Effector memory CD4-positive, alpha-beta T cell (primary cell): ENCODE results near the gene GABRR2.

Source experiments
- DNase-seq, 3 donors: peaks; one replicate each; pipeline ENCODE4 v3.0.0-alpha.2; 2020
- H3K27ac ChIP-seq: 2 replicates; pipeline ENCODE4 v1.7.0; 2013; ENCODE audit warnings: mild to moderate bottlenecking, low read length, moderate library complexity; ENCODE audit not compliant: insufficient read depth, poor library complexity, severe bottlenecking
- H3K27me3 ChIP-seq: replicated peaks from 2 replicates; pipeline ENCODE4 v1.7.0; 2013; ENCODE audit warnings: mild to moderate bottlenecking, low read length; ENCODE audit not compliant: insufficient read depth, control insufficient read depth, poor library complexity, severe bottlenecking
- H3K36me3 ChIP-seq: 2 replicates; pipeline ENCODE4 v1.7.0; 2013; ENCODE audit warnings: mild to moderate bottlenecking, low read length, moderate library complexity; ENCODE audit not compliant: control insufficient read depth, insufficient read depth
- H3K4me1 ChIP-seq: 2 replicates; pipeline ENCODE4 v1.7.0; 2013; ENCODE audit warnings: low read length, mild to moderate bottlenecking; ENCODE audit not compliant: control insufficient read depth, insufficient read depth, poor library complexity, severe bottlenecking
- H3K4me3 ChIP-seq: 2 replicates; pipeline ENCODE4 v1.7.0; 2013; ENCODE audit warnings: low read length, low read depth, mild to moderate bottlenecking; ENCODE audit not compliant: insufficient read depth, poor library complexity, severe bottlenecking
- H3K9me3 ChIP-seq: 2 replicates; pipeline ENCODE4 v1.7.0; 2013; ENCODE audit warnings: mild to moderate bottlenecking, low read length, moderate library complexity; ENCODE audit not compliant: control insufficient read depth

The GABRR2 gene

DNA sequence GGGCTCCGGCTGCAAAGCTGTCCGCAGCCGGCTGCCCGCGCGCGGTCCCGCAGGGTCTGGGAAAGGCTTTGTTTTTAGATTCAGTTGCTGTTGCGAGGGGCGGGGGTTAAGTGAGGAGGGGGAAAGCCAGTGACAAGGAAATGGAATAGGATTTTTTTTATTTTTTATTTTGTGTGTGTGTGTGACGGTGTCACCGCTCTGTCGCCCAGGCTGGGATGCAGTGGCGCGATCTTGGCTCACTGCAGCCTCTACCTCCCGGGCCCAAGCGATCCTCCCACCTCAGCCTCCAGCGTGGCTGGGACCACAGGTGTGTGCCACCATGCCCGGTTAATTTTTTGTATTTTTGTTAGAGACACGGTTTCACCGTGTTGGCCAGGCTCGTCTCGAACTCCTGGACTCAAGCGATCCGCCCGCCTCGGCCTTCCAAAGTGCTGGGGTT lies 38.0 kb upstream of the GABRR2 start:
- Histone ChIP-seq H3K9me3 (no peaks in the 10 kb centered on the region), H3K27ac (peak overlapping the region; percentile 86), H3K36me3 (no peaks in the 10 kb centered on the region), H3K27me3 (no peaks in the 10 kb centered on the region), H3K4me3 (peak overlapping the region; percentile 85), H3K4me1 (peaks cover 20% of the 10 kb centered on the region)
- no peak for DNase-seq

DNA sequence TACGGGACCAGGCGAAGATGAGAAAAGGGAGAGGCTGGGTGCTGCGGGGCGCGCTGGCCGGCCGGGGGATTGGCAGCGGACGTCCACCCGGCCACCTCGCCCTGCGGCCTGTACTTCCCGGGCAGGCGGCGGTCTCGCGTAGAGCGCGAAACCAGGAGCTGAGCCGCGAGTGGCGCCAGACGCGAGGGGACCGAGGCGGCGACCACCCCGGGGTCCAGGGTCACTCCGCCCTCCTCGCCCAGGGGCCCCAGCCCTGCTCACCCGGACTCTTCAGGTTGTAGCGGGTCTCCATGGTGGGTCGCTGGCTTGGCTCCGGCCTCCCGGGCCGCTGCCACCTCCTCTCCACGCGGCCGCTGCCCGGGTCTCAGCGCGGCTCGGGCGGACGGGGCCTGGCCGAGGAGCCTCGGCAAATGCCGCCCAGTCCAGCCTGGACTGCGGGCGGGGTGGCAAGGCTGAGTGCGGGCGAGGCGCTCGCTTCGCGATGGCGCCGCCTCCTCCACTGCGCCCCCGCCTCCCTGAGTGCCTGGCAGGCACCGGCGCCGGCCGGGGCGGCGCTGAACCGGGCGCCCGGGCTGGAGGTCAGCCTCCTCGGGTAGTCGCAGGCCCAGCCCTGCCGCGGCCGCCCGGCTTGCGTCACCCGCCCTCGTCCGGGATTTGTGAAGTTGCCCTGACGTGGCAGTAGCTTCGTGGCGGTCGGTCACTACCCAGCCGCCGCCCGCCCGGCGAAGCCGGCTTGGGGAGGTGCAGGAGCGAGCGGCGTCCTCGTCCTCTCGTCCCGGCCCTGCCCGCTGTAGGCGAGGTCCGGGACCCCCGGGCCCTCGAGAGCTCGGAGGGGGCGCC lies 37.4 kb upstream of the GABRR2 start, which contains the start of gene UBE2J1:
Gene UBE2J1 (minus strand): TSS at position 445 of the 840 bp plus-strand sequence. CDS start 153 bp downstream, at position 292.
- Histone ChIP-seq H3K9me3 (no peaks in the 10 kb centered on the region), H3K4me1 (peaks cover 22% of the 10 kb centered on the region), H3K4me3 (peak within 1 kb of the TSS; percentile 85)

GRCh38 chr6:89351671-89352277 lies 36.7 kb upstream of the GABRR2 start:
- Histone ChIP-seq H3K9me3 (no peaks in the 10 kb centered on the region), H3K4me1 (peaks cover 18% of the 10 kb centered on the region), H3K4me3 (peak overlapping the region; percentile 85), H3K36me3 (no peaks in the 10 kb centered on the region), H3K27ac (peak overlapping the region; percentile 86), H3K27me3 (no peaks in the 10 kb centered on the region)
- DNase-seq = no peak

More for the DNA sequence above, 37.4 kb upstream of the GABRR2 start, which contains the start of gene UBE2J1:
- Histone ChIP-seq H3K27me3 (no peaks in the 10 kb centered on the region), H3K27ac (peak within 1 kb of the TSS; percentile 86), H3K36me3 (no peaks in the 10 kb centered on the region)
- DNase-seq = peak; percentile 57 to 71 (median 60)

GRCh38 chr6:89350281-89350966 lies 35.3 kb upstream of the GABRR2 start:
- Histone ChIP-seq H3K4me3 (no peak overlapping the region), H3K4me1 (peaks cover 18% of the 10 kb centered on the region), H3K27me3 (no peaks in the 10 kb centered on the region), H3K9me3 (no peaks in the 10 kb centered on the region), H3K27ac (peak overlapping the region; percentile 86), H3K36me3 (no peaks in the 10 kb centered on the region)
- DNase-seq = no peak

GRCh38 chr6:89348372-89348771 lies 33.3 kb upstream of the GABRR2 start:
- H3K9me3 ChIP-seq = no peaks in the 10 kb centered on the region
- no peak for DNase-seq
- peaks cover 14% of the 10 kb centered on the region for H3K4me1 ChIP-seq
- no peaks in the 10 kb centered on the region for H3K27me3 ChIP-seq
- peak overlapping the region; percentile 7 for H3K27ac ChIP-seq
- no peak overlapping the region for H3K4me3 ChIP-seq
- no peaks in the 10 kb centered on the region for H3K36me3 ChIP-seq

DNA sequence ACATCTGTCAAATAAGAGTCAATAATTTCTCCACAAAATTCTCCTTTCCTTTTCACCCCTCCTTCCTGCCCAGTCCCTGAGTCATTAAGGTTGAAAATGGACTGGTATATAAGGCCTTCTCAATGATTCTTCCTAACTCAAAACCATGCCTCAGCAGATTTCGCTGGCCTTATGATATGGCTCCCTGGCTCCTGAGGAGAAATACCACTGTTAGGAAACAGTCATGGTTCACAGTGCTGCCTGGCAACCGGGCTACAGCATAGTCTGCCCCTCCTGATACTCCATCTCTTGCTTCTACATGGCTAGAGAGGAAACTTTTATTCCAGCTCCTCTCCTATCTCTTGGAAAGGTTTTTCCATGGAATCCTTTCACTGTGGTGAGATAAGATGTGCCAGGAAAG lies 32.7 kb upstream of the GABRR2 start:
- H3K27me3 ChIP-seq = no peaks in the 10 kb centered on the region
- no peak overlapping the region for H3K4me3 ChIP-seq
- peak overlapping the region; percentile 7 for H3K27ac ChIP-seq
- no peaks in the 10 kb centered on the region for H3K9me3 ChIP-seq
- H3K36me3 ChIP-seq = no peaks in the 10 kb centered on the region
- DNase-seq = no peak
- H3K4me1 ChIP-seq = peaks cover 12% of the 10 kb centered on the region

DNA sequence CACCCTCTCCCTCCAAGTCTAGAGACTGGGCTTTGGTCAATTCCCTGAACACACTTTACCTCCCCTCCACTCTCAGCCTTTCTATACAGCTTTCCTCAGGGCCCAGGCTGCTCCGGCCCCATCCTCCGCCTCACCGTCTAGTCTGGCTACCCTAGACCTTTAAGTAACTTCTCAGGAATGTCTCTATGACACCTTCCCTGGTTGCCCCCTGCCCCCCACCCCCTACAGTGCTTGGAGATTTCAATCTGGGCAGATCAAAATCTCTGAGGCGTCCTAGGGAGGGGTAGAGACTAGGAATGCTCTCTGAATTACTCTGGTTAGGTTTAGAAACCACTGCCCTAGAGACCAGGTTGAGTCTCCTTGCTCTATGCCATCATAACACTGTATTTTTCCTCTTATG lies 31.3 kb upstream of the GABRR2 start:
- no peak overlapping the region for H3K27ac ChIP-seq
- peaks cover 9% of the 10 kb centered on the region for H3K36me3 ChIP-seq
- H3K4me3 ChIP-seq = no peak overlapping the region
- no peak for DNase-seq
- no peaks in the 10 kb centered on the region for H3K9me3 ChIP-seq
- H3K27me3 ChIP-seq = no peaks in the 10 kb centered on the region
- peaks cover 10% of the 10 kb centered on the region for H3K4me1 ChIP-seq

- Histone ChIP-seq H3K27ac (no peak overlapping the region), H3K9me3 (no peaks in the 10 kb centered on the region), H3K27me3 (no peaks in the 10 kb centered on the region), H3K4me3 (no peak overlapping the region), H3K4me1 (no peaks in the 10 kb centered on the region), H3K36me3 (peaks cover 40% of the 10 kb centered on the region)
- DNase-seq = no peak
Measured at GRCh38 chr6:89339565-89339964, 24.5 kb upstream of the GABRR2 start.

DNA sequence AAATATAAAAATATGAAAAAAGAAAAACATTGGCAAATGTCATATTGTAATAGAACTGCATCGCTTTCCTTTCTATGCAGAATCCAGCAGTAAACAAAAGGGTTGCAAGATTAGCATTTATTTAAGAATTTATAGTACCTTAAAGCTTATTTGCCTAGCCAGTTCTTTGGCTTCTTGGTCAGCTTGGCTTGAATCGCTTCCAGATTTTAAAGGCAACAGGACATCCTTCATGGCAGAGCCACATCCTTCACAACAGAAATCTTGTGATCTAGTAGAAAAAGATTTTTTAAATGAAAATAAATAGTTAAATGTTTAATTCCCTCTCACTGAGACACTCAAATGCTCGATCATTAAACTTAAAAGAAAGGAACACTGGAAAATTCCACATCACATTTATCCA lies 20.1 kb upstream of the GABRR2 start:
- H3K4me3 ChIP-seq = no peak overlapping the region
- peaks cover 40% of the 10 kb centered on the region for H3K36me3 ChIP-seq
- no peaks in the 10 kb centered on the region for H3K4me1 ChIP-seq
- H3K27me3 ChIP-seq = no peaks in the 10 kb centered on the region
- H3K9me3 ChIP-seq = no peaks in the 10 kb centered on the region
- no peak overlapping the region for H3K27ac ChIP-seq
- no peak for DNase-seq
